ENCODE results near the gene PTPN22. TPM values are rescaled to one million over a fixed set of nuclear protein-coding genes. Genes with fewer than 3 reads are reported as not detected.
A peak's percentile ranks its signal among the peaks of the same experiment; 100 is the strongest.

Gene PTPN22
- total RNA-seq, 3 donors from 2014 or later (not counting 1 experiment from before 2014, with no cell fraction given), result 98.4 to 122 (median 104) TPM

- intact Hi-C loops (cut with micrococcal nuclease), result no loop called here
- Mint-ChIP-seq H3K4me1 (peaks cover 43 to 64% of the 10 kb centered on the region in 2 donors), H3K27me3 (ENCODE audit: low read depth in 2 of 2) (no peaks in the 10 kb centered on the region), H3K9me3 (no peaks in the 10 kb centered on the region), H3K4me3 (no peak overlapping the region), H3K27ac (peak overlapping the region; percentile 20 to 68), H3K36me3 (no peaks in the 10 kb centered on the region)
- no peaks in the 10 kb centered on the region for H3K9me3 ChIP-seq (ENCODE audit: control insufficient read depth, insufficient read depth, low read length)
- no peak for TF ChIP-seq CTCF (IDR thresholded peaks at IDR 0.05)
- H3K36me3 ChIP-seq (ENCODE audit: control insufficient read depth, insufficient read depth, low read length), result peaks cover 7% of the 10 kb centered on the region
- no peak overlapping the region for H3K4me3 ChIP-seq (ENCODE audit: low read length)
- ATAC-seq (no peak), DNase-seq (no peak)
- peaks cover 17% of the 10 kb centered on the region for H3K4me1 ChIP-seq (ENCODE audit: control insufficient read depth, insufficient read depth, low read length)
- H3K27me3 ChIP-seq (ENCODE audit: control insufficient read depth, insufficient read depth, low read length), result no peaks in the 10 kb centered on the region
- H3K27ac ChIP-seq (ENCODE audit: low read length), result no peak overlapping the region
- WGBS (ENCODE audit: insufficient coverage), result 97% methylated on average over 3 of the region's 3 CpGs
Measured at GRCh38 chr1:113788802-113789201, 82.7 kb downstream of the PTPN22 start.

GRCh38 chr1:113787663-113788062 lies 83.8 kb downstream of the PTPN22 start:
- DNase-seq, result no peak
- Histone ChIP-seq H3K27ac (ENCODE audit: low read length) (no peak overlapping the region), H3K4me1 (ENCODE audit: control insufficient read depth, insufficient read depth, low read length) (peaks cover 17% of the 10 kb centered on the region), H3K4me3 (ENCODE audit: low read length) (no peak overlapping the region), H3K36me3 (ENCODE audit: control insufficient read depth, insufficient read depth, low read length) (peaks cover 7% of the 10 kb centered on the region), H3K27me3 (ENCODE audit: control insufficient read depth, insufficient read depth, low read length) (no peaks in the 10 kb centered on the region), H3K9me3 (ENCODE audit: control insufficient read depth, insufficient read depth, low read length) (no peaks in the 10 kb centered on the region)
- H3K4me3 Mint-ChIP-seq, result no peak overlapping the region
- peaks cover 45 to 58% of the 10 kb centered on the region in 2 donors for H3K4me1 Mint-ChIP-seq
- WGBS (ENCODE audit: insufficient coverage), result 82% methylated on average over 3 of the region's 3 CpGs
- peak overlapping the region in 1 of 2 donors; percentile 68 for H3K27ac Mint-ChIP-seq
- no peak for ATAC-seq
- intact Hi-C loops (cut with micrococcal nuclease), result no loop called here
- H3K9me3 Mint-ChIP-seq, result no peaks in the 10 kb centered on the region
- H3K27me3 Mint-ChIP-seq (ENCODE audit: low read depth in 2 of 2), result no peaks in the 10 kb centered on the region
- no peaks in the 10 kb centered on the region for H3K36me3 Mint-ChIP-seq
- no peak for TF ChIP-seq CTCF (IDR thresholded peaks at IDR 0.05)

- Mint-ChIP-seq H3K27me3 (ENCODE audit: low read depth in 2 of 2) (no peaks in the 10 kb centered on the region), H3K4me1 (peaks cover 34 to 45% of the 10 kb centered on the region in 2 donors), H3K4me3 (no peak overlapping the region), H3K36me3 (no peaks in the 10 kb centered on the region), H3K27ac (peak overlapping the region; percentile 3 to 49), H3K9me3 (no peaks in the 10 kb centered on the region)
- no peak for TF ChIP-seq CTCF (IDR thresholded peaks at IDR 0.05)
- Histone ChIP-seq H3K9me3 (ENCODE audit: control insufficient read depth, insufficient read depth, low read length) (no peaks in the 10 kb centered on the region), H3K27me3 (ENCODE audit: control insufficient read depth, insufficient read depth, low read length) (no peaks in the 10 kb centered on the region), H3K27ac (ENCODE audit: low read length) (no peak overlapping the region), H3K4me1 (ENCODE audit: control insufficient read depth, insufficient read depth, low read length) (peaks cover 11% of the 10 kb centered on the region), H3K36me3 (ENCODE audit: control insufficient read depth, insufficient read depth, low read length) (peaks cover 5% of the 10 kb centered on the region), H3K4me3 (ENCODE audit: low read length) (no peak overlapping the region)
- intact Hi-C loops (cut with micrococcal nuclease), result no loop called here
- no CpG with 5 or more reads among the region's 1 CpG for WGBS (ENCODE audit: insufficient coverage)
- DNase-seq, result no peak
- ATAC-seq, result no peak
Measured at GRCh38 chr1:113786069-113786468, 85.4 kb downstream of the PTPN22 start.

GRCh38 chr1:113784104-113784779 lies 87.3 kb downstream of the PTPN22 start:
- Histone ChIP-seq H3K4me1 (ENCODE audit: control insufficient read depth, insufficient read depth, low read length) (peaks cover 19% of the 10 kb centered on the region), H3K9me3 (ENCODE audit: control insufficient read depth, insufficient read depth, low read length) (no peaks in the 10 kb centered on the region), H3K27ac (ENCODE audit: low read length) (peak overlapping the region; percentile 80), H3K36me3 (ENCODE audit: control insufficient read depth, insufficient read depth, low read length) (no peaks in the 10 kb centered on the region), H3K4me3 (ENCODE audit: low read length) (no peak overlapping the region), H3K27me3 (ENCODE audit: control insufficient read depth, insufficient read depth, low read length) (no peaks in the 10 kb centered on the region)
- Mint-ChIP-seq H3K9me3 (no peaks in the 10 kb centered on the region), H3K27me3 (ENCODE audit: low read depth in 2 of 2) (no peaks in the 10 kb centered on the region), H3K27ac (no peak overlapping the region), H3K4me1 (peaks cover 26 to 29% of the 10 kb centered on the region in 2 donors), H3K36me3 (no peaks in the 10 kb centered on the region), H3K4me3 (peak overlapping the region; percentile 83)
- ATAC-seq, result peak; percentile 28 to 70 (median 44)
- intact Hi-C loops (cut with micrococcal nuclease), result no loop called here
- 73% methylated on average over 4 of the region's 5 CpGs for WGBS (ENCODE audit: insufficient coverage)
- peak in 1 of 2 donors; percentile 46 for DNase-seq
- no peak for TF ChIP-seq CTCF (IDR thresholded peaks at IDR 0.05)

Measured in natural killer cell (primary cell).